SK-N-SH treated with all-trans-retinoic acid at 6 μM for 48 hours (cell line): ENCODE results near the gene NANOS3.

ENCODE experiments used
- ATAC-seq: fragments of 200-7000 bp; cut with Tn5 transposase; 3 replicates; pipeline ENCODE4 v1.9.1; 2020; ENCODE audit warnings: mild to moderate bottlenecking, moderate library complexity
- ARNTL ChIP-seq: fragments of 450-650 bp; formaldehyde crosslinking; IDR thresholded peaks from 2 replicates; pipeline ENCODE4 v1.5.0; 2020; ENCODE audit warnings: low read depth, mild to moderate bottlenecking, moderate library complexity, borderline replicate concordance
- BACH2 ChIP-seq: fragments of 250-450 bp; sonication (Bioruptor Pico); IDR thresholded peaks from 2 replicates; pipeline ENCODE4 v1.9.0; 2021; ENCODE audit warnings: mild to moderate bottlenecking, borderline replicate concordance
- CREB5 ChIP-seq: fragments of 250-450 bp; sonication (Bioruptor Pico); IDR thresholded peaks from 2 replicates; pipeline ENCODE4 v1.5.1; 2020; ENCODE audit warnings: low read depth, mild to moderate bottlenecking, moderate library complexity
- CSDC2 ChIP-seq: fragments of 250-450 bp; sonication (Bioruptor Pico); IDR thresholded peaks from 2 replicates; pipeline ENCODE4 v1.5.0; 2020; ENCODE audit warnings: mild to moderate bottlenecking, moderate library complexity
- CSRNP3 ChIP-seq: fragments of 250-450 bp; sonication (Bioruptor Pico); IDR thresholded peaks from 2 replicates; pipeline ENCODE4 v1.5.1; 2021; ENCODE audit warnings: mild to moderate bottlenecking, moderate library complexity
- ESRRG ChIP-seq: fragments of 250-450 bp; sonication (Bioruptor Pico); IDR thresholded peaks from 2 replicates; pipeline ENCODE4 v1.6.1; 2021; ENCODE audit warnings: mild to moderate bottlenecking
- GLIS3 ChIP-seq: fragments of 250-450 bp; sonication (Bioruptor Pico); IDR thresholded peaks from 2 replicates; pipeline ENCODE4 v1.5.0; 2020; ENCODE audit warnings: mild to moderate bottlenecking, moderate library complexity
- ISL1 ChIP-seq: fragments of 250-450 bp; sonication (Bioruptor Pico); IDR thresholded peaks from 2 replicates; pipeline ENCODE4 v2.1.2; 2022; ENCODE audit warnings: mild to moderate bottlenecking, moderate library complexity
- OSR1 ChIP-seq: fragments of 250-450 bp; sonication (Bioruptor Pico); IDR thresholded peaks from 2 replicates; pipeline ENCODE4 v1.8.0; 2022; ENCODE audit warnings: moderate library complexity, mild to moderate bottlenecking, inconsistent platforms
- POU6F1 ChIP-seq: fragments of 250-450 bp; sonication (Bioruptor Pico); IDR thresholded peaks from 2 replicates; pipeline ENCODE4 v1.8.0; 2021; ENCODE audit warnings: low read depth, mild to moderate bottlenecking, moderate library complexity, borderline replicate concordance
- PPARA ChIP-seq: fragments of 250-450 bp; sonication (Bioruptor Pico); IDR thresholded peaks from 2 replicates; pipeline ENCODE4 v1.5.0; 2020; ENCODE audit warnings: mild to moderate bottlenecking, borderline replicate concordance
- RARB ChIP-seq: fragments of 250-450 bp; sonication (Bioruptor Pico); IDR thresholded peaks from 2 replicates; pipeline ENCODE4 v1.8.0; 2021; ENCODE audit warnings: mild to moderate bottlenecking, moderate library complexity
- SNAI2 ChIP-seq: fragments of 250-450 bp; sonication (Bioruptor Pico); IDR thresholded peaks from 2 replicates; pipeline ENCODE4 v1.5.0; 2020; ENCODE audit warnings: mild to moderate bottlenecking, moderate library complexity
- TCF4 ChIP-seq: fragments of 250-450 bp; sonication (Bioruptor Pico); IDR thresholded peaks from 2 replicates; pipeline ENCODE4 v1.8.0; 2021; ENCODE audit warnings: mild to moderate bottlenecking, moderate library complexity, borderline replicate concordance
- TOX ChIP-seq: fragments of 250-450 bp; sonication (Bioruptor Pico); IDR thresholded peaks from 2 replicates; pipeline ENCODE4 v1.8.0; 2021; ENCODE audit warnings: mild to moderate bottlenecking, moderate library complexity, borderline replicate concordance
- TSHZ2 ChIP-seq: fragments of 250-450 bp; sonication (Bioruptor Pico); IDR thresholded peaks from 2 replicates; pipeline ENCODE4 v1.5.0; 2020; ENCODE audit warnings: mild to moderate bottlenecking, moderate library complexity
- ZC3H10 ChIP-seq: fragments of 250-450 bp; sonication (Bioruptor Pico); IDR thresholded peaks from 2 replicates; pipeline ENCODE4 v1.5.1; 2021; ENCODE audit warnings: mild to moderate bottlenecking, moderate library complexity
- ZFP3 ChIP-seq: fragments of 250-450 bp; sonication (Bioruptor Pico); IDR thresholded peaks from 2 replicates; pipeline ENCODE4 v1.5.0; 2020; ENCODE audit warnings: mild to moderate bottlenecking, moderate library complexity
- ZFP30 ChIP-seq: fragments of 450-650 bp; formaldehyde crosslinking; IDR thresholded peaks from 2 replicates; pipeline ENCODE4 v1.5.0; 2022; ENCODE audit warnings: mild to moderate bottlenecking, moderate library complexity
- ZNF565 ChIP-seq: fragments of 450-650 bp; formaldehyde crosslinking; conservative IDR thresholded peaks from 2 replicates; pipeline ENCODE4 v1.5.0; 2020; ENCODE audit warnings: low read depth, mild to moderate bottlenecking, moderate library complexity
- ZNF8 ChIP-seq: fragments of 450-650 bp; formaldehyde crosslinking; IDR thresholded peaks from 2 replicates; pipeline ENCODE4 v1.5.0; 2020; ENCODE audit warnings: mild to moderate bottlenecking, moderate library complexity

The NANOS3 gene

GRCh38 chr19:13882836-13883235 is 5.9 kb downstream of the NANOS3 start:
- ATAC-seq: no peak
- TF ChIP-seq BACH2 (CRISPR knock-in tag): no peak

- no peak for ATAC-seq
- TF ChIP-seq TCF4 (CRISPR knock-in tag): no peak
- no peak for TF ChIP-seq CSDC2 (CRISPR knock-in tag)
- TF ChIP-seq TOX (CRISPR knock-in tag): no peak
- no peak for TF ChIP-seq ESRRG (CRISPR knock-in tag)
- TF ChIP-seq TSHZ2 (CRISPR knock-in tag): no peak
- TF ChIP-seq ZFP30: no peak
- TF ChIP-seq OSR1 (CRISPR knock-in tag): no peak
- no peak for TF ChIP-seq ZNF8
- no peak for TF ChIP-seq ZC3H10 (CRISPR knock-in tag)
- TF ChIP-seq SNAI2 (CRISPR knock-in tag): no peak
- TF ChIP-seq ZFP3 (CRISPR knock-in tag): no peak
- TF ChIP-seq ISL1: no peak
- no peak for TF ChIP-seq POU6F1 (CRISPR knock-in tag)
- TF ChIP-seq CREB5: no peak
Measured at GRCh38 chr19:13883516-13884064, 6.7 kb downstream of the NANOS3 start.

GRCh38 chr19:13884726-13885591 is 8.0 kb downstream of the NANOS3 start:
- TF ChIP-seq CSDC2 (CRISPR knock-in tag): no peak
- TF ChIP-seq CREB5: no peak
- TF ChIP-seq ZNF8: no peak
- no peak for TF ChIP-seq ZFP30
- TF ChIP-seq RARB (CRISPR knock-in tag): no peak
- no peak for ATAC-seq

GRCh38 chr19:13885826-13886365 is 9.0 kb downstream of the NANOS3 start:
- TF ChIP-seq CSRNP3 (CRISPR knock-in tag) (no peak), ZC3H10 (CRISPR knock-in tag) (no peak), BACH2 (CRISPR knock-in tag) (no peak), ZFP3 (CRISPR knock-in tag) (no peak), POU6F1 (CRISPR knock-in tag) (no peak), PPARA (CRISPR knock-in tag) (no peak), ZFP30 (no peak), RARB (CRISPR knock-in tag) (no peak), OSR1 (CRISPR knock-in tag) (no peak), ZNF565 (CRISPR knock-in tag) (no peak), SNAI2 (CRISPR knock-in tag) (no peak), TSHZ2 (CRISPR knock-in tag) (no peak), ISL1 (no peak), ARNTL (no peak), ZNF8 (no peak), GLIS3 (no peak)
- ATAC-seq: no peak
